ENCODE data around the gene CFDP1. TPM values are rescaled to one million over a fixed set of nuclear protein-coding genes. Genes with fewer than 3 reads are reported as not detected.

CFDP1 gene
- polyA plus RNA-seq, 2 of the 4 experiments (the other 2 are of a cell fraction), result 70.2 to 72.8 TPM

- POLR2A ChIA-PET, result no interaction called here
- Histone ChIP-seq H3K4me3 (no peak overlapping the region), H3K4me2 (no peak overlapping the region), H3K4me1 (no peaks in the 10 kb centered on the region), H3K27ac (no peak overlapping the region), H3K9me3 (no peaks in the 10 kb centered on the region)
- DNase-seq (ENCODE audit: low read depth in 1 of 2, low spot score in 1 of 2) (no peak), FAIRE-seq (no peak), ATAC-seq (no peak)
- TF ChIP-seq MAFK (IDR thresholded peaks at IDR 0.05; ENCODE audit: partially characterized antibody), result no peak
- no peak for TF ChIP-seq RAD21 (conservative IDR thresholded peaks at IDR 0.05 in 1 of 2, IDR thresholded peaks at IDR 0.05 in 1 of 2)
- no peak for TF ChIP-seq SREBF2 (IDR thresholded peaks at IDR 0.05)
- TF ChIP-seq REST (IDR thresholded peaks at IDR 0.05), result no peak
- no peak for TF ChIP-seq EP300 (IDR thresholded peaks at IDR 0.05)
- no peak for TF ChIP-seq GATA3 (IDR thresholded peaks at IDR 0.05; ENCODE audit: borderline replicate concordance)
- no peak for TF ChIP-seq BHLHE40 (IDR thresholded peaks at IDR 0.05; ENCODE audit: low read depth, low read length)
- no peak for TF ChIP-seq SMC3 (IDR thresholded peaks at IDR 0.05)
- no peak for TF ChIP-seq CTCF (IDR thresholded peaks at IDR 0.05)
- TF ChIP-seq PHF8 (IDR thresholded peaks at IDR 0.05; ENCODE audit: borderline replicate concordance, low read depth), result no peak
- TF ChIP-seq EHMT2 (IDR thresholded peaks at IDR 0.05; ENCODE audit: low read depth), result no peak
- no peak for TF ChIP-seq ZNF302 (CRISPR knock-in tag; IDR thresholded peaks at IDR 0.05)
- CTCF ChIA-PET, result interaction anchor here (1.2 to 1.8 kb wide), 3 partner anchors 11 to 71 kb away, joined by 3 to 7 read pairs (median 4); no protein-coding TSS in a partner anchor
These were observed 13.1 kb upstream of the CFDP1 start for GRCh38 chr16:75446416-75446815.

- ATAC-seq, result no peak
These were observed 12.0 kb upstream of the CFDP1 start for GRCh38 chr16:75445298-75445697.

More at GRCh38 chr16:75445298-75445697, 12.0 kb upstream of the CFDP1 start:
- TF ChIP-seq CEBPB (IDR thresholded peaks at IDR 0.05), result no peak
- TF ChIP-seq HES2 (IDR thresholded peaks at IDR 0.05), result no peak
- no peak for TF ChIP-seq SMC3 (IDR thresholded peaks at IDR 0.05)
- TF ChIP-seq POLR2A (IDR thresholded peaks at IDR 0.05; ENCODE audit: low read length), result no peak
- TF ChIP-seq NPAS2 (CRISPR knock-in tag; IDR thresholded peaks at IDR 0.05; ENCODE audit: borderline replicate concordance), result no peak
- TF ChIP-seq ELK1 (IDR thresholded peaks at IDR 0.05; ENCODE audit: low read depth, low read length), result no peak
- TF ChIP-seq NFE2L2 (conservative IDR thresholded peaks at IDR 0.05; ENCODE audit: low read length), result no peak
- no peak for TF ChIP-seq HMGXB4 (CRISPR knock-in tag; IDR thresholded peaks at IDR 0.05; ENCODE audit: borderline replicate concordance)
- TF ChIP-seq GATA3 (IDR thresholded peaks at IDR 0.05; ENCODE audit: borderline replicate concordance), result no peak
- TF ChIP-seq CBX8 (IDR thresholded peaks at IDR 0.05), result no peak
- TF ChIP-seq NR3C1 (IDR thresholded peaks at IDR 0.05), result no peak
- no peak for TF ChIP-seq MYC (IDR thresholded peaks at IDR 0.05; ENCODE audit: borderline replicate concordance, low read length)
- no peak for TF ChIP-seq SREBF2 (IDR thresholded peaks at IDR 0.05)
- TF ChIP-seq USF2 (IDR thresholded peaks at IDR 0.05), result no peak
- no peak for TF ChIP-seq ESRRA (IDR thresholded peaks at IDR 0.05; ENCODE audit: borderline replicate concordance, low read length)
- TF ChIP-seq E2F6 (IDR thresholded peaks at IDR 0.05; ENCODE audit: borderline replicate concordance, low read depth), result no peak
- no peak for TF ChIP-seq HDAC2 (IDR thresholded peaks at IDR 0.05)
- TF ChIP-seq ATOH8 (CRISPR knock-in tag; IDR thresholded peaks at IDR 0.05; ENCODE audit: low read depth), result no peak
- no peak for TF ChIP-seq HOXA7 (CRISPR knock-in tag; IDR thresholded peaks at IDR 0.05)
- Histone ChIP-seq H3K27ac (no peak overlapping the region), H3K4me2 (no peak overlapping the region), H3K9me3 (no peaks in the 10 kb centered on the region), H3K4me3 (no peak overlapping the region), H3K4me1 (no peaks in the 10 kb centered on the region)
- WGBS (ENCODE audit: missing lambda C conversion rate), result 79% methylated on average over 5 of the region's 5 CpGs
- DNase-seq (ENCODE audit: low read depth in 1 of 2, low spot score in 1 of 2) (no peak), FAIRE-seq (no peak)
- CTCF ChIA-PET, result interaction anchor here (1.0 to 1.8 kb wide), 4 partner anchors 12 to 211 kb away, joined by 3 to 9 read pairs (median 6); partner anchors contain the start of gene CFDP1
- POLR2A ChIA-PET, result no interaction called here
